ENCODE results near the gene PGGT1B.

DNA sequence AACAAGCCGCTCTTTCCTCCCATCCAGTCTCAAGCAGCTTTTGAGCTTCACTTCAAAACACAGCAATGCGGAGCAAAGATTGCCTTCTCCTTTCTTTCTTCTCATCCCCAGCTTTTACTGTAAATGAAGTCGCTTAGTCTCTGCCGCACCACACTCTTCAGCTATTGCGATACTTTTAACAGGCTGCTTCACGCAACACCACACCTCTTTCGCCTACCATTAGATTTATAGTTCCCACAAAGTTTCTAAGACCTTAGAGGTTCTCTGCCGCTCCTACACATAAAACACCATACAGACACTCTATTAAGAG, 711 bp downstream of the PGGT1B start:
- no peak for TF ChIP-seq TAF1 (IDR thresholded peaks at IDR 0.05; ENCODE audit: low read depth)
- no peak for TF ChIP-seq RAD21 (IDR thresholded peaks at IDR 0.05; ENCODE audit: low read depth)
- no peak for TF ChIP-seq NFIC (IDR thresholded peaks at IDR 0.05)
- TF ChIP-seq CEBPB (IDR thresholded peaks at IDR 0.05), result no peak
- no peak for TF ChIP-seq TCF12 (IDR thresholded peaks at IDR 0.05; ENCODE audit: low read depth)
- TF ChIP-seq TEAD4 (IDR thresholded peaks at IDR 0.05), result no peak

Data from Ishikawa (cell line).